K562 (cell line): ENCODE results near the gene LRRC4B. TPM values are rescaled to one million over a fixed set of nuclear protein-coding genes. Genes with fewer than 3 reads are reported as not detected.

Experiments
- CCNT2 ChIP-seq: IDR thresholded peaks from 2 replicates; pipeline ENCODE4 v1.6.1; 2011; ENCODE audit warnings: borderline replicate concordance, low read depth, mild to moderate bottlenecking, moderate library complexity, mixed read lengths, low read length; ENCODE audit not compliant: insufficient read length; ENCODE audit errors: extremely low read depth
- CEBPG ChIP-seq, 3 experiments: fragments of 200-800 bp in 1 of 3; sonication (Bioruptor generic) in 1 of 3; sonication (generic) in 1 of 3; formaldehyde crosslinking in 1 of 3; IDR thresholded peaks in 2 of 3; conservative IDR thresholded peaks in 1 of 3; 2 replicates each; pipeline versions ENCODE4 v1.6.1 to v1.8.0; 2016 to 2022; ENCODE audit warnings: missing compliant biosample characterization in 2 of 3, missing genetic modification characterization in 2 of 3, mild to moderate bottlenecking in 1 of 3, missing genetic modification reagents in 1 of 3
- CREM ChIP-seq: IDR thresholded peaks from 2 replicates; pipeline ENCODE4 v1.6.1; 2014; ENCODE audit warnings: antibody characterized with exemption, low read depth
- JUND ChIP-seq, 2 experiments: IDR thresholded peaks; 2 replicates in 1 of 2; 3 replicates in 1 of 2; pipeline ENCODE4 v1.6.1; 2011; ENCODE audit warnings: borderline replicate concordance in 2 of 2, low read depth in 2 of 2, low read length in 2 of 2, improper control_type of control experiment in 1 of 2, missing biosample characterization in 1 of 2, missing genetic modification characterization in 1 of 2, missing genetic modification reagents in 1 of 2
- MAFF ChIP-seq: IDR thresholded peaks from 2 replicates; pipeline ENCODE4 v1.6.1; 2012; ENCODE audit warnings: low read length, improper control_type of control experiment
- MECOM ChIP-seq: fragments of 250-450 bp; sonication (Bioruptor Pico); IDR thresholded peaks from 2 replicates; pipeline ENCODE4 v1.8.0; 2022; ENCODE audit warnings: inconsistent platforms
- NFIC ChIP-seq: fragments of 450-650 bp; IDR thresholded peaks from 2 replicates; pipeline ENCODE4 v1.6.1; 2017; ENCODE audit warnings: mild to moderate bottlenecking, inconsistent platforms
- NFRKB ChIP-seq: fragments of 450-650 bp; IDR thresholded peaks from 2 replicates; pipeline ENCODE4 v1.6.1; 2016; ENCODE audit warnings: low read depth
- NUFIP1 ChIP-seq: fragments of 450-650 bp; IDR thresholded peaks from 2 replicates; pipeline ENCODE4 v1.6.1; 2018; ENCODE audit not compliant: partially characterized antibody
- PCBP2 ChIP-seq: fragments of 200-400 bp; formaldehyde crosslinking; IDR thresholded peaks from 2 replicates; pipeline ENCODE4 v1.6.1; 2018; ENCODE audit warnings: low read length, low read depth, mild to moderate bottlenecking, moderate library complexity; ENCODE audit not compliant: poor library complexity, severe bottlenecking
- SIX5 ChIP-seq, 2 experiments: IDR thresholded peaks; 2 replicates each; pipeline ENCODE4 v1.6.1; 2011; ENCODE audit warnings: low read length in 2 of 2, borderline replicate concordance in 1 of 2, low read depth in 1 of 2, mild to moderate bottlenecking in 1 of 2, moderate library complexity in 1 of 2; ENCODE audit not compliant: insufficient read depth in 1 of 2
- SMARCE1 ChIP-seq: fragments of 450-650 bp; IDR thresholded peaks from 2 replicates; pipeline ENCODE4 v1.7.1; 2016; ENCODE audit warnings: mild to moderate bottlenecking
- SUPT5H ChIP-seq: fragments of 450-650 bp; IDR thresholded peaks from 2 replicates; pipeline ENCODE4 v1.6.1; 2016
- TEAD4 ChIP-seq, 2 experiments: sonication (generic) in 1 of 2; formaldehyde crosslinking in 1 of 2; IDR thresholded peaks; 2 replicates each; pipeline versions ENCODE4 v1.6.1 to v1.8.0; 2012 to 2022; ENCODE audit warnings: borderline replicate concordance in 1 of 2, inconsistent platforms in 1 of 2, low read length in 1 of 2, mild to moderate bottlenecking in 1 of 2, missing genetic modification reagents in 1 of 2
- ZKSCAN8 ChIP-seq: fragments of 200-800 bp; sonication (Bioruptor generic); IDR thresholded peaks from 2 replicates; pipeline ENCODE4 v1.6.1; 2016; ENCODE audit warnings: missing genetic modification characterization, missing compliant biosample characterization
- ZNF124 ChIP-seq: sonication (generic); formaldehyde crosslinking; IDR thresholded peaks from 2 replicates; pipeline ENCODE4 v1.8.1; 2022; ENCODE audit warnings: missing genetic modification reagents
- ZNF3 ChIP-seq: fragments of 250-450 bp; sonication (Bioruptor Pico); IDR thresholded peaks from 2 replicates; pipeline ENCODE4 v1.5.0; 2021; ENCODE audit warnings: mild to moderate bottlenecking, moderate library complexity
- ZNF766 ChIP-seq: fragments of 200-800 bp; sonication (Bioruptor generic); conservative IDR thresholded peaks from 2 replicates; pipeline ENCODE4 v1.6.1; 2016; ENCODE audit warnings: missing genetic modification characterization, missing compliant biosample characterization
- polyA plus RNA-seq, 8 experiments: library from polyadenylated mRNA; depleted of rRNA in 4 of 8; stranded (reverse) in 5 of 8; unstranded in 3 of 8; fragments of >200 nt; fragmentation: Nextera tagmentation in 2 of 8; fragmentation: Illumina TruSeq in 1 of 8; extraction: Ambion mirVana in 2 of 8; extraction: Trizol in 1 of 8; gene quantifications; 2 replicates each; pipeline versions ENCODE4 v1.2.1 to v1.2.3, GENCODE V29; 2011 to 2014; ENCODE audit warnings: inconsistent platforms in 1 of 8, missing spikeins in 1 of 8
- total RNA-seq, 7 experiments: library from RNA; depleted of rRNA in 6 of 7; stranded (reverse); fragments of >200 nt in 6 of 7; fragmentation: Illumina TruSeq in 2 of 7; extraction: Trizol in 2 of 7; gene quantifications; 2 replicates each; pipeline versions ENCODE4 v1.2.1 to v1.2.3, GENCODE V29; 2011 to 2021; ENCODE audit warnings: low replicate concordance in 1 of 7
- TF ChIP-seq, protein P1 (sequence below): sonication (generic); formaldehyde crosslinking; IDR thresholded peaks from 2 replicates; pipeline ENCODE4 v1.8.1; 2022; ENCODE audit warnings: missing genetic modification reagents
- TF ChIP-seq, protein P2 (sequence below): fragments of 450-650 bp; IDR thresholded peaks from 2 replicates; pipeline ENCODE4 v1.6.1; 2016; ENCODE audit warnings: missing biosample characterization, missing genetic modification characterization
- TF ChIP-seq, protein P3 (sequence below): fragments of 250-450 bp; sonication (Bioruptor Pico); IDR thresholded peaks from 2 replicates; pipeline ENCODE4 v1.4.0; 2020; ENCODE audit warnings: mild to moderate bottlenecking

LRRC4B gene
- total and polyA plus RNA-seq, 9 of the 15 experiments (the other 6 are each of a cell fraction or from before 2014, with no cell fraction given): 0.18 to 9.6 (median 2.9) TPM; not detected in 2

DNA sequence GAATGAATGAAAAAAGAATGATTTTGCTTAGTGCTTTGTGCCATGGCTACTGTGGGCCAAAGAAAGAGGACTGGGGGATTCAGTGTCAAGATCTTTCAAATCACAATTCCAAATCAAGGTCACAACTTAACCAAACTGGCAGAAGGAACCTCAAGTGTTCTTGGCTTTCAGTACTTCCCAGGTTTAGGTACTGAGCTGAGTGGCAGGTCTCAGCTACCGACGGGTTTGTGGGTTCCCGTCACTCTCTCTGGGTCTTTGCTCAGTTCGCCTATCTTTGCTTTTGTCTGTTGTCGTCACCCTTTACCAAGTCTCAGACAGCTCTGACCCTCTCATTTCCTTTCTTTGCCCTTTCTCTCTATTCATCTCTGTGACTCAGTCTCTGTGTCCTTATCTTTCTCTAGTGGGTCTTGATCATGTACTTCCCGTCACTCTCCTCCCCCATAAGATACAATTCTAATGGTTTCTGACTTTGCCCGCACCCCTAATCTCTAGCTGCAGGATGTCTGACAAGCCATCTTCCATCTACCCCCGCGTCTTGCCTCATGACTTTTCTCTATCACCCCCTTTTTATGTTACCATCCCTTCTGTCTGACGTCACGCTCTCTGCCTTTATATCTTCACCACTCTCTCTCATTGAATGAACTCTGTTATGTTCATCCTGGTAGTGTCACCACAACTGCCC is 33.3 kb upstream of the LRRC4B start (continued):
- no peak for TF ChIP-seq PCBP2
- no peak for TF ChIP-seq NUFIP1
- TF ChIP-seq TEAD4 (IDR thresholded peaks at IDR 0.05; ENCODE audit: low read length): peak; percentile 97
- no peak for TF ChIP-seq TEAD4 (CRISPR knock-in tag; IDR thresholded peaks at IDR 0.05; ENCODE audit: borderline replicate concordance)
- TF ChIP-seq ZKSCAN8: peak; percentile 51; the same call in 1 of the 2 replicates
- TF ChIP-seq, protein P1, sequence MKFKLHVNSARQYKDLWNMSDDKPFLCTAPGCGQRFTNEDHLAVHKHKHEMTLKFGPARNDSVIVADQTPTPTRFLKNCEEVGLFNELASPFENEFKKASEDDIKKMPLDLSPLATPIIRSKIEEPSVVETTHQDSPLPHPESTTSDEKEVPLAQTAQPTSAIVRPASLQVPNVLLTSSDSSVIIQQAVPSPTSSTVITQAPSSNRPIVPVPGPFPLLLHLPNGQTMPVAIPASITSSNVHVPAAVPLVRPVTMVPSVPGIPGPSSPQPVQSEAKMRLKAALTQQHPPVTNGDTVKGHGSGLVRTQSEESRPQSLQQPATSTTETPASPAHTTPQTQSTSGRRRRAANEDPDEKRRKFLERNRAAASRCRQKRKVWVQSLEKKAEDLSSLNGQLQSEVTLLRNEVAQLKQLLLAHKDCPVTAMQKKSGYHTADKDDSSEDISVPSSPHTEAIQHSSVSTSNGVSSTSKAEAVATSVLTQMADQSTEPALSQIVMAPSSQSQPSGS (CRISPR knock-in tag): no peak
- TF ChIP-seq SUPT5H: no peak
- peak; percentile 88 for TF ChIP-seq NFIC
- TF ChIP-seq, protein P2, sequence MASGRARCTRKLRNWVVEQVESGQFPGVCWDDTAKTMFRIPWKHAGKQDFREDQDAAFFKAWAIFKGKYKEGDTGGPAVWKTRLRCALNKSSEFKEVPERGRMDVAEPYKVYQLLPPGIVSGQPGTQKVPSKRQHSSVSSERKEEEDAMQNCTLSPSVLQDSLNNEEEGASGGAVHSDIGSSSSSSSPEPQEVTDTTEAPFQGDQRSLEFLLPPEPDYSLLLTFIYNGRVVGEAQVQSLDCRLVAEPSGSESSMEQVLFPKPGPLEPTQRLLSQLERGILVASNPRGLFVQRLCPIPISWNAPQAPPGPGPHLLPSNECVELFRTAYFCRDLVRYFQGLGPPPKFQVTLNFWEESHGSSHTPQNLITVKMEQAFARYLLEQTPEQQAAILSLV (tag): peak; percentile 49; the same call in 1 of the 2 replicates
- peak; percentile 61 for TF ChIP-seq CCNT2
- no peak for TF ChIP-seq SIX5 (IDR thresholded peaks at IDR 0.05; ENCODE audit: borderline replicate concordance in 1 of 2, insufficient read depth in 1 of 2, low read depth in 1 of 2, low read length in 2 of 2)
- peak; percentile 100 for TF ChIP-seq SMARCE1
- TF ChIP-seq, protein P3, sequence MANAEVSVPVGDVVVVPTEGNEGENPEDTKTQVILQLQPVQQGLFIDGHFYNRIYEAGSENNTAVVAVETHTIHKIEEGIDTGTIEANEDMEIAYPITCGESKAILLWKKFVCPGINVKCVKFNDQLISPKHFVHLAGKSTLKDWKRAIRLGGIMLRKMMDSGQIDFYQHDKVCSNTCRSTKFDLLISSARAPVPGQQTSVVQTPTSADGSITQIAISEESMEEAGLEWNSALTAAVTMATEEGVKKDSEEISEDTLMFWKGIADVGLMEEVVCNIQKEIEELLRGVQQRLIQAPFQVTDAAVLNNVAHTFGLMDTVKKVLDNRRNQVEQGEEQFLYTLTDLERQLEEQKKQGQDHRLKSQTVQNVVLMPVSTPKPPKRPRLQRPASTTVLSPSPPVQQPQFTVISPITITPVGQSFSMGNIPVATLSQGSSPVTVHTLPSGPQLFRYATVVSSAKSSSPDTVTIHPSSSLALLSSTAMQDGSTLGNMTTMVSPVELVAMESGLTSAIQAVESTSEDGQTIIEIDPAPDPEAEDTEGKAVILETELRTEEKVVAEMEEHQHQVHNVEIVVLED (CRISPR knock-in tag): no peak
- TF ChIP-seq ZNF766: peak; percentile 89
- TF ChIP-seq MAFF: no peak; the same call in 1 of the 2 replicates
- peak; percentile 46; the same call in 1 of the 2 replicates for TF ChIP-seq CEBPG (CRISPR knock-in tag; IDR thresholded peaks at IDR 0.05)
- peak; percentile 37 to 79; a peak in 3 of 4 replicates for TF ChIP-seq CEBPG (tag; conservative IDR thresholded peaks at IDR 0.05 in 1 of 2, IDR thresholded peaks at IDR 0.05 in 1 of 2)
- peak; percentile 95 for TF ChIP-seq CREM
- no peak for TF ChIP-seq NFRKB
- no peak for TF ChIP-seq ZNF124 (CRISPR knock-in tag)
- TF ChIP-seq MECOM (CRISPR knock-in tag): peak; percentile 22; the same call in 1 of the 2 replicates
- TF ChIP-seq ZNF3 (CRISPR knock-in tag): no peak
- TF ChIP-seq JUND (IDR thresholded peaks at IDR 0.05; ENCODE audit: borderline replicate concordance, low read depth, low read length): peak; percentile 91
- TF ChIP-seq JUND (tag; IDR thresholded peaks at IDR 0.05; ENCODE audit: borderline replicate concordance, low read depth, low read length): peak; percentile 93; the same call in 2 of the 3 replicates
